Measurements from ENCODE around the gene ITPR2. TPM values are rescaled to one million over a fixed set of nuclear protein-coding genes. Genes with fewer than 3 reads are reported as not detected.
"Not testable (repeated sequence)": the region's sequence is repeated elsewhere in the genome, so short reads cannot be mapped to it uniquely, and the experiment has no call there.

ITPR2 gene
- total RNA-seq, 1 donor, result 33.4 TPM

DNA sequence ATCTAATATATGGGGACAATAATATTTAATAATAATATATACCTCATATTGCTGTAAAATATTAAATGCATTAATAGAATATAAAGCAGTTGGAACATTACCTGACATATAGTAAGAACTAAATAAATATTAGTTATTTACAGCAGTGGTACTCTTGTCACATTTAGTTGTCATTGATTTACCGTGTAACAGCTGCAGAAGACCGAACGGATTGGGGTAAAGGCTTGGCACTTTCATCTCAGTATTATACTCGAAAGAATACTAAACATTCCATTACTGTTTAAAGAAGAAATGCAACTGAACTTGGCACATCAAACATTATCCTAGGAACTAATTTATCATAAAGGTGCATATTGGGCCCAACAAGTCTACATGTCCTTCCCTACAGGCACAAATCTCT, 61.1 kb downstream of the ITPR2 start:
- Histone ChIP-seq H3K27me3 (ENCODE audit: insufficient read depth, low read length) (no peaks in the 10 kb centered on the region), H3K9me3 (ENCODE audit: low read depth, low read length) (no peaks in the 10 kb centered on the region), H3K4me1 (ENCODE audit: insufficient read depth, low read length) (peaks cover 17% of the 10 kb centered on the region), H3K4me3 (ENCODE audit: low read length) (no peak overlapping the region)

DNA sequence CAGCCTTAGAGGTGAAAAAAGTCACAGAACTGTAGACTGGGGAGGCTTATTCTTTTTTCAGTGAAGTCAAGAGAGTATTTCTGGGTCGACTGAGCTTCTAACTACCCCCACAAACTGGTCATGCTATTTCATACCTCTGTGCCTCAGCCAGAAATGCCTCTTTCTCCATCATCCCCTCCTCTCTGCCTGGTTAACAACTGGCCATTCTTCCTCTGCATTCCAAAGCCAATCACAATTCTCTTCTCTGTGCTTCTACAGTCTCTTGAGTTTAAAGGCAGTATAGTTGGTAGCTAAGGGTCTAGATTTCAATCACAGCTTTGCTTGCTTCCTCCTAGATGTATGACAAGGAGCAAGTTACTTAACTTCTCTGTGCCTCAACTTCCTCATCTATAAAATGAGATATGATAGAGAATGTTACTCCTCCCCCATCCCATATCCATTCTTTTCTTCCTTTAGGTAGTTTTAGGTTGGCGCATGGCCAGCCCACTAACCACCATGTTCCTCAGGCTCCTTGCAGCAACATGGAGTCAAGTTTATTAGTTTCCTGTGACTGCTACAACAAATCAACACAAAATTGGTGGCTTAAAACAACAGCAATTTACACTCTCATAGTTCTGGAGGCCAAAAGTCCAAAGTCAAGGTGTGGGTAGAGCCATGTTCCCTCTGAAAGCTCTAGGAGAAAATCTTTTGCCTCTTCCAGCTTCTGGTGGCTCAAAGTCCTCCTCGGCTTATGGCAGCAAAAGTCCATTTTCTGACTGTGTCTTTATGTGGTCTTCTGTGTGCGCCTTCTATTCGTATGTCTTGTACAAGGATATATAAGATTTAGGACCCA, 62.5 kb downstream of the ITPR2 start:
- Histone ChIP-seq H3K27me3 (ENCODE audit: insufficient read depth, low read length) (no peaks in the 10 kb centered on the region), H3K9me3 (ENCODE audit: low read depth, low read length) (no peaks in the 10 kb centered on the region), H3K4me3 (ENCODE audit: low read length) (no peak overlapping the region), H3K4me1 (ENCODE audit: insufficient read depth, low read length) (peaks cover 17% of the 10 kb centered on the region)

DNA sequence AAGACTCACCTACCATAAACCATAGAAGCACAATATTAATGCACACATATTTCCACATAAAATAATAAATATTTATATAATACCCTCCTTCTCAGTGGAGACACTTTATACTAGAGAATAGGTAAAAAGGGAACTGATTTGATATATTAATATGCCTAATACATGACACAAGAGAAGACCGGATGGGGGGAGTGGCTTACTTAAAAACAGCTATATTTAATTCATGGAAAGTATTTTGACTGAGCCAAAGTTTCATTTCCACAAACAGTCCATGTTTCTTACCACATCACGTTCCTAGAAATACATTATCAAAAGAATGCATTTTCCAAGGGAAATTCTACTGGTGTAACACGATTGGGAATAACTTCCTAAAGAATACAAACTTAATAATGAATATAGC, 63.4 kb downstream of the ITPR2 start:
- Histone ChIP-seq H3K27me3 (ENCODE audit: insufficient read depth, low read length) (no peaks in the 10 kb centered on the region), H3K4me3 (ENCODE audit: low read length) (no peak overlapping the region), H3K4me1 (ENCODE audit: insufficient read depth, low read length) (peaks cover 17% of the 10 kb centered on the region), H3K9me3 (ENCODE audit: low read depth, low read length) (no peaks in the 10 kb centered on the region)

DNA sequence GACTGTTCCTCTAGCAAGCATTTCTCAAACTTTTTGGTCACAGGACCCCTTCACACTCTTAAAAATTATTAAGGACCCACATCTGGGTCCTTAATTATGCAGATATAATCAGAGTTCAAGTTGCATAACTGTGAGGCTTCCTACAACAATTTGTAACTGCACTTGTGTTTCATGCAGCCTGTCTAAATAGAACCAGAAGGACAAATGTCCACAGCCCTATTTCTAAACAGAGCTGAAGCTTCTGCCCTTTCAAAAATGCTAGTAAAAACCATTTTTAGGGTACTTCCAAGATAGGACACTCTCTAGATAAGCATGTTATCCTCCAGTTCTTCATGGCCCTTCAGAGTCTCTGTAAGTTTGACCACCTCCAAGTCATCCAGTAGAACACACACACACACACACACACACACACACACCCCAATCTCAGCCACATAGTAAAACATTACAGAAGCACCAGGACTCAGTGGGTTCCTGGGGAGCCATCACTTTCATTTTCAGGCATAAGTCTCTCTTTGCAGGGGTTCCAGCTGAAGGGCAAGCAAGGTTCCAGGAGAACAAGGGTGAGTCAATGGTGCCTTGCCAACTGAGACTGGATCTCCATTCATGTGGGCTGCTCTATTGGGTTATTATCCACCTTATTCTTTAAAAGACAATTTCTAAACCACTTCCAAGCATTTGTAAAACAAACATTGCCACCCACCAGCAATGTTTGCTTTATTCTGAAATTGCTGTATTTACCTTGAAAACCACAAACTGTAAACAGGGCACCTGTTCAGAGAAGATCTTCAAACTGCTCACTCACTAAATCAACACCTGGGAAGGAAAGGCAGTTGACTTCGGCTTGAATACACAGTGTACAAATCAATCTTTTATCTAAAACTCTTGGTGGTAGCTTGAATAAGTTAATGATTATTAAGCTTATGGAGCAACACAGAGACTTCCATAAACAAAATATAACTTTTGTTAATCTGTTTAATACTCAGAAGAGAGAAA, 64.1 kb downstream of the ITPR2 start:
- Histone ChIP-seq H3K4me3 (ENCODE audit: low read length) (no peak overlapping the region), H3K9me3 (ENCODE audit: low read depth, low read length) (peaks cover 2% of the 10 kb centered on the region), H3K27me3 (ENCODE audit: insufficient read depth, low read length) (no peaks in the 10 kb centered on the region), H3K4me1 (ENCODE audit: insufficient read depth, low read length) (peaks cover 17% of the 10 kb centered on the region)

DNA sequence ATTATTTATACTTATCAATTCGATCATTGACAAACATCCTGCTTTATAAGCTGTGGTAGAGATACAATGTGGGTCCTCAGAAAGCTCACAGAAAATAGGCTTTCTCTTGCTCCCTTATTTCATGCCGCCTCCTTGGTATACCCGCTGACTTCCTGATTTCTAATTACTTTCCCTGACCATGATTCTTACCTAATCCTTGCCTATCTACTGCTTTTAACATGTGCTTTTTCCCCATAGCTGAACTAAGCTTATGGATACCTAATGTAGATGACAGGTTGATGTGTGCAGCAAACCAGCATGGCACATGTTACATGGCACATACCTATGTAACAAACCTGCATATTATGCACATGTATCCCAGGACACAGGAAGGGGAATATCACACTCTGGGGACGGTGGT, 65.1 kb downstream of the ITPR2 start:
- H3K4me3 ChIP-seq (ENCODE audit: low read length), result no peak overlapping the region
- peaks cover 12% of the 10 kb centered on the region for H3K9me3 ChIP-seq (ENCODE audit: low read depth, low read length)
- peaks cover 17% of the 10 kb centered on the region for H3K4me1 ChIP-seq (ENCODE audit: insufficient read depth, low read length)
- H3K27me3 ChIP-seq (ENCODE audit: insufficient read depth, low read length), result no peaks in the 10 kb centered on the region

DNA sequence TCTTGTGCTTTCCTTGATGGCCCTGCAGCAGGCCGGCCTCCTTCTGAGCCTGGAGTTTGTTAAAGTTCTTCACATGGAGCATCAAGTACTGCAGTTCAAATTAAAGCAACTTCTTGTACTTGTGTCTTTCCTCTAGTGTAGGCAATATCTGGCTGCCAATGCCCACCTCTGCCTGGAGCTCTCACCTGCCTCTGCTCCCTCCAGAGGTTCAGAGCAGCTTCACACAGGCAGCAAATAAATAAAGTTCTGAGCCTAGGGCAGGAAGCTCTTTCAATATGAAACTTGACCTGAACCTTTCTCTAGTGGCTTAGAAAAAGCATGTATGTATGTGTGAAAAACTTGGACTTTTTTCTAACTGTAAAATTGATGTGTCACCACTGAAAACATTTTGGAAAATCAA, 65.9 kb downstream of the ITPR2 start:
- Histone ChIP-seq H3K27me3 (ENCODE audit: insufficient read depth, low read length) (no peaks in the 10 kb centered on the region), H3K9me3 (ENCODE audit: low read depth, low read length) (peaks cover 19% of the 10 kb centered on the region), H3K4me1 (ENCODE audit: insufficient read depth, low read length) (peaks cover 17% of the 10 kb centered on the region), H3K4me3 (ENCODE audit: low read length) (no peak overlapping the region)

DNA sequence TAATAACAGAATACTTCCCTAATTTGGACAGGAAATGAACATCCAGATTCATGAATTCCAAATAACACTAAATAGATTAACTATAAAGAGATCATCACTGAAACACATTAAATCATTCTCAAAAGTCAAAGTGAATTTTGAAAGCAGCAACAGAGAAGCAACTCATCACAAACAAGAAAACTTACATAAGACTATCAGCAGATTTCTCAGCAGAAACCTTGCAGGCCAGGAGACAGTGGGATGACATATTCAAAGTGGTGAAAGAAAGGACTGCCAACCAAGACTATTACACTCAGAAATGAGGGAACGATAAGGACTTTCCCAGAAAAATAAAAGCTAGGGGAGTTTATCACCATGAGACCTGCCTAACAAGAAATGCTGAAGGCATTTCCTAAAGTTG, 70.8 kb downstream of the ITPR2 start:
- no peak overlapping the region for H3K4me3 ChIP-seq (ENCODE audit: low read length)
- no peaks in the 10 kb centered on the region for H3K4me1 ChIP-seq (ENCODE audit: insufficient read depth, low read length)
- no peaks in the 10 kb centered on the region for H3K27me3 ChIP-seq (ENCODE audit: insufficient read depth, low read length)
- peaks cover 29% of the 10 kb centered on the region for H3K9me3 ChIP-seq (ENCODE audit: low read depth, low read length)

DNA sequence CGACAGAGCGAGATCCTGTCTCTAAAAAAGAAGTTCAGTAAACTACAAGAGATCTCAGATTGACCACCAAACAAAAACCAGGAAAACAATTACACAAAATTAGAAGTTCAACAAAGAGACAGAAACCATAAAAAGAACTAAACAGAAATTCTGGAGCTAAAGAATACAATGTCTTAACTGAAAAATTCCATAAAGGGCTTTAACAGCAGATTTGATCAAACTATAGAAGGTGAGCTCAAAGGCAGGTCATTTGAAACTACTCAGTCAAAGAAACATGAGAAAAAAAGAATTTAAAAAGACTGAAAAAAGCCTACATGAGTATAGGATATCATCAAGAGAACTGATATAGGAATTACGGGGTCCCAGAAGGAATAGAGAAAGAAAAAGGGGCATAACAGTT, 71.2 kb downstream of the ITPR2 start:
- Histone ChIP-seq H3K27me3 (ENCODE audit: insufficient read depth, low read length) (no peaks in the 10 kb centered on the region), H3K9me3 (ENCODE audit: low read depth, low read length) (peaks cover 29% of the 10 kb centered on the region), H3K4me1 (ENCODE audit: insufficient read depth, low read length) (no peaks in the 10 kb centered on the region), H3K4me3 (ENCODE audit: low read length) (no peak overlapping the region)

DNA sequence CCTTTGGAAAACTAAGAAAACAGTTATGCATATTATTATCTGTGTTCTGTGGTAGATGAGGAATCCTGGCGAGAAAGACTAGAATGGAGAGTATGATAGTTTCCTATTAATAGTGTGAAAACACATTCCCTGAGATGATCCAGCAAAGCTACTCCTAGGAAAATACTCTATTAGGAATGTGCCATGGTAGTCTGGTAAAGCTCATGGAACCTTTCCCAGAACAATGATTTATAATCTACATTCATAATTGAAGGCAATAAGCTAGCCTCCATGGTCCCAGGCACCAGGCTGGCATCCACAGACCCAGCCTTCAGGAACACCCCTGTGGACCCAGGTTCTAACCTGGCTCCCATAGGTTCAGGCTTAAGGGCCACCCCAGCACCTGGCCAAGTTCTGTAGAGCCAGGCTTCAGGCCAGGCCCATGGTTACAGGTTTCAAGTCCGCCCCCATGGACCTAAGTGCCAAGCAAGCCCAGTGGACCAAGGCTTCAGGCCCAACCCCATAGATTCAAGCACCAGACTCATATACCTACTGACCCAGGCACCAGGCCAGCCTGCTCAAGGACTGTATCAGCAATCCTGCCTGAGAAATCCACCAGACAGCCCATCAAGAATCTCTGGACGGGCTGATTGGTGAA, 72.2 kb downstream of the ITPR2 start:
- Histone ChIP-seq H3K27me3 (ENCODE audit: insufficient read depth, low read length) (no peaks in the 10 kb centered on the region), H3K4me3 (ENCODE audit: low read length) (no peak overlapping the region), H3K9me3 (ENCODE audit: low read depth, low read length) (peaks cover 30% of the 10 kb centered on the region), H3K4me1 (ENCODE audit: insufficient read depth, low read length) (no peaks in the 10 kb centered on the region)

DNA sequence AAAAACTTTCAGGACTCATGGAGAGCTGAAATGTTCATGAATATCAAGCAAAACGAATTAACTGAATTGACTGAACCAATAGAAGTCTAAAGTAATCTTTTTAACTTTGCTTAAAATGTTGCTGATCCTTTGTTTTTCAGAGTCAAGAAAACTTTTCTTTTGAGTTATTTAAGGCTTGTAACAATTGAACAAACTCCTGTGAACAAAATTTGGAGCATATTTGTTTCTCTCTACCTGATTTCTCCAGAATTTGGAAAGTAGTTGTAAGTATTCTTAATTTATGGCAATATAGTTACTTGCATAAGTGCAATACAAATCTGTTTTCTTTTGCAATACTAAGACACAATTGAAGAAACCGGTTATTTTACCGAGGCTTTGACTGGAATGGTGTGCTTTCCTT, 77.6 kb downstream of the ITPR2 start:
- H3K27me3 ChIP-seq (ENCODE audit: insufficient read depth, low read length); H3K4me3 ChIP-seq (ENCODE audit: low read length); H3K4me1 ChIP-seq (ENCODE audit: insufficient read depth, low read length): not testable (repeated sequence)
- peaks cover 11% of the 10 kb centered on the region for H3K9me3 ChIP-seq (ENCODE audit: low read depth, low read length)

DNA sequence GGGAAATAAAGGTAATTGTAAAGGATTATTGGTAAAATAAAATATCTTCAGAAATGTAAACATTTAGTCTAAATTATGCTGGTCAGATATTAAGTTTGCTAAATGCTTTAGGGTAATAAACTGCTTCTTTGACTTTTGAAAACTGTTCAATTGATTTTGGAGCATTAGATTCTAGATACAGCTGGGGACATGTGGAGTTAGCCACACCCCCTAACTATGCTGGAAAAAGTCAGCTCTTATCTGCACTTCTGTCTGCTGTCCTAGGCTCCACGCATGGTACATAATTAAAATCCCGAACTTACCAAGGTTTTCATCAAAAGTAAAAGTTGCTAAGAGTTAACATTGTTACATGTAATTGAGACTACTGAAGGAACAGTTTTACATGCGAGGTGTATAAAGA, 78.8 kb downstream of the ITPR2 start:
- Histone ChIP-seq H3K9me3 (ENCODE audit: low read depth, low read length) (peaks cover 11% of the 10 kb centered on the region), H3K4me1 (ENCODE audit: insufficient read depth, low read length) (peaks cover 10% of the 10 kb centered on the region), H3K4me3 (ENCODE audit: low read length) (no peak overlapping the region), H3K27me3 (ENCODE audit: insufficient read depth, low read length) (no peaks in the 10 kb centered on the region)

DNA sequence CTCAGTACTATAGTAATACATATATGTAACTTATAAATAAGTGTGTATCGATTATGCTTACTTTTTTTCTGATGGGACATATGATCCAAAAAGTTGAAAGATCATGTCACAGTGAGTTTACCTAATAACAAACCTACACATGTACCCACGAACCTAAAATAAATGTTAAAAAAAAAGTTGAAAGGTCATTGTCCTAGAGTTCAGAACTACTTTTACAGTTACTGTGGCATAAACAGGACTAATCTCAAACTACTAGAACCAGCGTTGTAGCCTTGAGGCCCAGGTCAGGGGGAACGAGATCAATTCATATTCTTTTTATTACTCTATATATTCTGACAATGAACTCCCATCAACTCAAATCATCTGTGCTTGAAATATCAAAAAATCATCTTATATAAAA, 81.8 kb downstream of the ITPR2 start:
- peaks cover 11% of the 10 kb centered on the region for H3K9me3 ChIP-seq (ENCODE audit: low read depth, low read length)
- H3K4me3 ChIP-seq (ENCODE audit: low read length), result no peak overlapping the region
- H3K27me3 ChIP-seq (ENCODE audit: insufficient read depth, low read length), result no peaks in the 10 kb centered on the region

DNA sequence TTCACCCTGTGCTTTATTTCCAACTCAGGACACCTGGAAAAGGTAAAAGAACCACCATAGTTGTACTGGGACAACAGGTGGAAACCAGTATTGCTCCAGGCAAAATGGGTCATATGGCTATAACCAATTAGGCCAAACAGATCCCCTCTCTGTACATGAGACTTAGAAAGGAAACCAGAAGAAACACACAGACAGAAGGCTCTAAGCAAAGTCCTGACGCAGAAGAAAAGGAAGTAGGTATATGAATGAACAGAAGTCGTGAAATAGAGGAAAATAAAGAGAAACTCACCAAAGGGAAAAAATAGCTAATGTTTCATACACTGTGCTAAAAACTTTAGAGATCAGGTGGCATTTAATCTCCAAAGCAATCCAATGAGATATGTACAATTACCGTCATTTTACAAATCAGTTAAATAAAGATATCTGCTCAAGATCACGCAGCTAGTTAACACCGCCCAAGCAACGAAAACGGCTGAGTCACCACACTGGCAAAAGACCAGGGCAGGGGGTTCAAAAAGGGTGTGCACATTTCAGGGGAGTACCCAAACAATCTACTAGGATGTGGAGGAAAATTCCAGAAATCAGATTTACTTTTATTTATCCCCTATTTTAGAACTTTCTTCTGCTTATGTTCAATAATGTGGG, 82.3 kb downstream of the ITPR2 start:
- H3K4me1 ChIP-seq (ENCODE audit: insufficient read depth, low read length), result peaks cover 25% of the 10 kb centered on the region
- no peak overlapping the region for H3K4me3 ChIP-seq (ENCODE audit: low read length)
- no peaks in the 10 kb centered on the region for H3K27me3 ChIP-seq (ENCODE audit: insufficient read depth, low read length)
- H3K9me3 ChIP-seq (ENCODE audit: low read depth, low read length), result peaks cover 8% of the 10 kb centered on the region

More for the DNA sequence above, 81.8 kb downstream of the ITPR2 start:
- peaks cover 25% of the 10 kb centered on the region for H3K4me1 ChIP-seq (ENCODE audit: insufficient read depth, low read length)

DNA sequence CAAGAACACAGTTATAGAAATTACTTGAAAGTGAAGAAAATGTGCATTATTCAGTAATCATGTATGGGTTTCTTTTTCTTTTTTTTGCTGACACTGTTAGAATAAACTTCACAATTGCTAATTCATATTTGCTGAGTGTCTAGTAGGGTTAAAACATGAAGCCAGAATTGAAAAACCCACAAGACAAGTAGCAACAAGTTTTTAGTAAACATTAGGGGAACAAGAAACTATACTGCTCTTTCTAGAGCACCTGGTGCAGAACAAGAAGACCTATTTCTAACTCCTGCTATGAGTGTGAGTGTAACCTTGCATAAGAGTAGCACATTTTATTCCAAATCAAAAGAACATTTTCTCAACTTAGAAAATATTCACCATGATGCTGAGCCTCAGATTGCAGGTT, 83.2 kb downstream of the ITPR2 start:
- H3K27me3 ChIP-seq (ENCODE audit: insufficient read depth, low read length), result no peaks in the 10 kb centered on the region
- H3K4me1 ChIP-seq (ENCODE audit: insufficient read depth, low read length), result peaks cover 25% of the 10 kb centered on the region
- H3K9me3 ChIP-seq (ENCODE audit: low read depth, low read length), result no peaks in the 10 kb centered on the region
- no peak overlapping the region for H3K4me3 ChIP-seq (ENCODE audit: low read length)
